ENCODE data around the gene DELE1. TPM values are rescaled to one million over a fixed set of nuclear protein-coding genes. Genes with fewer than 3 reads are reported as not detected.

DELE1 gene
- total RNA-seq, 3 donors from 2014 or later, result 77.8 to 112 (median 84.5) TPM

DNA sequence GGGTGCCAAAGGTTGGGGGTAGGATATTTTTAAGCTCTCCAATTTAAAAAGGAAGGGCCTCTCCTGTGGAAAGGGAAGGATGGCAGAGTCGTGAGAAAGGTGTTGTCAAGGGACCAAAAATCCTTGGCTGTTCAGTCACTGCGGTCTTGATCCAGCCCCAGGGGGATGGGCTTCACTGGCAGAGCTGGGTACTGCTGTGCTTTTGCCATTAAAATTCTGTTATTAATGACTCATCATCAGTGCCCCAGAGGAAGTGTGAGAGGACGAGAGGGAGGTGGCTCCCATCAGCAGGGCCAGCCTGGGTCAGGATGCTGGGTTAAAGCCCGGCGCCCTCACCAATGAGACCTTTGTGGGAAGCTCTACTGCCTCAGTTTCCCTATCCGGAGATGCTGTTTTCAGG lies 17.6 kb downstream of the DELE1 start:
- no peaks in the 10 kb centered on the region for H3K36me3 ChIP-seq (ENCODE audit: low read depth)
- intact Hi-C loops (cut with DNase I, micrococcal nuclease), result no loop called here
- no peak overlapping the region for H3K4me3 ChIP-seq
- ATAC-seq, result peak; percentile 9
- TF ChIP-seq, protein P1, sequence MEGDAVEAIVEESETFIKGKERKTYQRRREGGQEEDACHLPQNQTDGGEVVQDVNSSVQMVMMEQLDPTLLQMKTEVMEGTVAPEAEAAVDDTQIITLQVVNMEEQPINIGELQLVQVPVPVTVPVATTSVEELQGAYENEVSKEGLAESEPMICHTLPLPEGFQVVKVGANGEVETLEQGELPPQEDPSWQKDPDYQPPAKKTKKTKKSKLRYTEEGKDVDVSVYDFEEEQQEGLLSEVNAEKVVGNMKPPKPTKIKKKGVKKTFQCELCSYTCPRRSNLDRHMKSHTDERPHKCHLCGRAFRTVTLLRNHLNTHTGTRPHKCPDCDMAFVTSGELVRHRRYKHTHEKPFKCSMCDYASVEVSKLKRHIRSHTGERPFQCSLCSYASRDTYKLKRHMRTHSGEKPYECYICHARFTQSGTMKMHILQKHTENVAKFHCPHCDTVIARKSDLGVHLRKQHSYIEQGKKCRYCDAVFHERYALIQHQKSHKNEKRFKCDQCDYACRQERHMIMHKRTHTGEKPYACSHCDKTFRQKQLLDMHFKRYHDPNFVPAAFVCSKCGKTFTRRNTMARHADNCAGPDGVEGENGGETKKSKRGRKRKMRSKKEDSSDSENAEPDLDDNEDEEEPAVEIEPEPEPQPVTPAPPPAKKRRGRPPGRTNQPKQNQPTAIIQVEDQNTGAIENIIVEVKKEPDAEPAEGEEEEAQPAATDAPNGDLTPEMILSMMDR (IDR thresholded peaks at IDR 0.05), result no peak
- H3K9me3 ChIP-seq, result no peaks in the 10 kb centered on the region
- H3K4me1 ChIP-seq (ENCODE audit: low read depth), result no peaks in the 10 kb centered on the region
- DNase-seq, result no peak

DNA sequence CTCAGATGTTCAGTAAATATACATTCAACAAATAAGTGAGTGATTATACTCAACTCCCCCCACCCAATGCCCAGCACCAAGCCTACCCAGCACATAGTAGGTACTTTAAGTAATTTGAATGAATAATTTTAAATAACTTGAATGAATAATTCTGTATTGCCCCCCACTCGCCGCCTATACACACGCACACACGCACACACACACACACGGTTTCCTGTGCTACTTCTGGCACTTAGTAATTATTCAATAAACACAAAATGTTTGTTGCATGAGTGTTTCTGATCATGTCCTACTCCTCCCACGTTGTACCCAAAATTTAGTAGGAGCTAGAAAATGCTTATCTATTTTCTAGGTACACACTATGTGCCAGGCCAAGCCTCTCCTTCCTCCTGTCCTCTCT lies 18.1 kb downstream of the DELE1 start:
- H3K4me1 ChIP-seq (ENCODE audit: low read depth), result no peaks in the 10 kb centered on the region
- no peak for ATAC-seq
- no peaks in the 10 kb centered on the region for H3K36me3 ChIP-seq (ENCODE audit: low read depth)
- TF ChIP-seq, protein P1 (IDR thresholded peaks at IDR 0.05), result no peak
- no peak for DNase-seq
- H3K9me3 ChIP-seq, result no peaks in the 10 kb centered on the region
- H3K4me3 ChIP-seq, result no peak overlapping the region
- intact Hi-C loops (cut with DNase I, micrococcal nuclease), result no loop called here

DNA sequence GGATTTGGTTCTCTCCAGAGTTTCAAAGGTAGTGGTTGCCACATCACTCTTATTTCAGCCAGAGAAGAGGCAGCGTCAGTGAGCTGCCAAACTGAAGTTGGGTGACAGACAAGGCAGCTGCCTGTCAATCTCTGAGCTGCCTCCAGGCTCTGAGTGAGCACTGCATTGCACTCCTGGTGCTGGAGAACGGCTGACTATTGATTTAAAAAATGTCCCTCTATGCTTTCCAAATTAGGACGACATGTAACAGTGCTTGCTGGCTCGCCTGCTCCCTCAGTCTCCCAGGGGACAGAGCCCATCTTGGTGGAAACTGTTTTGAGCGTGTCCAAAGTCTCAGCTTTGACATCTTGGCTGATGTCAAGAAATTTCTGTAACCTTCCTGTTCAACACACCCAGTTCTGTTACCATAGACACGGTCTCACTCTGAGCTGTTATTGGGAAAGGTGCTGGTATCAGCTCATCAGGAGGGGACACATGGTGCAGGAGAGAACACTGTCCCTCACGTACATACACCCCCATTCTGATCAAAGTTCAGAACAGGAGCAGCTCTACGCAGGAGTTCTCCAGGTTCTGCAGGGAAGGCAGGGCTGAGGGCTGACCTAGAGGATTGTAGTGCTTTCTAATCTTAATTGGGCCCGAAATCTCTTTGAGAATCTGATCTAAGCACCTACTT lies 18.6 kb downstream of the DELE1 start:
- ATAC-seq (no peak), DNase-seq (no peak)
- Histone ChIP-seq H3K4me1 (ENCODE audit: low read depth) (no peaks in the 10 kb centered on the region), H3K9me3 (no peaks in the 10 kb centered on the region), H3K4me3 (no peak overlapping the region), H3K36me3 (ENCODE audit: low read depth) (no peaks in the 10 kb centered on the region)
- intact Hi-C loops (cut with DNase I, micrococcal nuclease), result no loop called here
- TF ChIP-seq, protein P1 (IDR thresholded peaks at IDR 0.05), result no peak

DNA sequence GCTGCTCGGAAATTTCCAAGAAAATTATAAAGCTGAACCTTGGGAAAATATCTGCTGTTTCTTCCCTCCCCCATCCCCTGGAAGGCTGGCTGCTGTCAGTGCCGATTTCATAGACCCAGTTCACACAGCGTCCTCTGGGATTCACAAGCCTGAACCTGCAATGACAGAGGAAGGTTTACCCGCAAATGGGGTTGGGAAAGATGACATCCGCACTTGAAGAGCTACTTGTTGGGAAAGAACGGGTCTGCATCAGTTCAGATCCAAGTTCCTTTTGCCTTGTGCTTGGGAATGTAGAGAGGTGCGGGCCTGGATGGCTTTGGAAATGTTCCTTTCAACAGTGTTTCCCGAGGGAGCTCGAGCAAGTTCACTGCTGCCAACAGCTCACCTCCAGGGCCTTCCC lies 20.4 kb downstream of the DELE1 start:
- intact Hi-C loops (cut with DNase I, micrococcal nuclease), result no loop called here
- H3K9me3 ChIP-seq, result no peaks in the 10 kb centered on the region
- no peak for ATAC-seq

DNA sequence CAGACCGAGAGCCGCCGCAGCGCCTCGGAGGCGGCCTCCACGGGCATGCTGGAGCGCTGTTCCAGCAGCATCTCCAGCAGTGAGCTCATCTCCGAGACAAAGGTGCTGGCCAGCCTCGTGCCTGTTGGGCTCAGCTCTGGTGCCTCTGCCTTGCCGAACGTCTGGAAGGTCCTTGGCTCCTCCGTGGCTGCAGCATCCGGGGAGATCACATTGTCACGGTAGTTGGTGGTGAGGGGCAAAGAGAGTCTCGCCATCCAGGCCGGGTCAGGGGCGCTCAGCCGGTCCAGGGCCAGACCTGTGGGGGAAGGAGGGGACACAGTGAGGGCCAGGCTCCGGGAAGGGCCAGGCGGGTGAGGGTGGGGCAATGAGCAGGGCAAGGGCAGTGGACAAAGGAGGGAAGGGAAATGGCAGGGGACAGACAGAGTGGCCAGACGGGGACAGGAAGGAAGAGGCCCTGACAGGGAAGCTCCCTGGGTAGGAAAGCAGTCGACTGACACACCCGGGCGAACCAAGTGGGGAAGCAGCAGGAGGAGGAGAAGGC lies 21.9 kb downstream of the DELE1 start:
- no peaks in the 10 kb centered on the region for H3K4me1 ChIP-seq (ENCODE audit: low read depth)
- ATAC-seq (peak; percentile 26), DNase-seq (no peak)
- intact Hi-C loops (cut with DNase I, micrococcal nuclease), result no loop called here
- H3K9me3 ChIP-seq, result no peaks in the 10 kb centered on the region
- TF ChIP-seq, protein P1 (IDR thresholded peaks at IDR 0.05), result no peak
- H3K4me3 ChIP-seq, result no peak overlapping the region
- H3K36me3 ChIP-seq (ENCODE audit: low read depth), result no peaks in the 10 kb centered on the region

More for the DNA sequence above, 20.4 kb downstream of the DELE1 start:
- H3K36me3 ChIP-seq (ENCODE audit: low read depth), result no peaks in the 10 kb centered on the region
- TF ChIP-seq, protein P1 (IDR thresholded peaks at IDR 0.05), result no peak
- no peaks in the 10 kb centered on the region for H3K4me1 ChIP-seq (ENCODE audit: low read depth)
- no peak overlapping the region for H3K4me3 ChIP-seq
- no peak for DNase-seq
